ENCODE data around the gene SVIL.
A peak's percentile ranks its signal among the peaks of the same experiment; 100 is the strongest.

SVIL gene

GRCh38 chr10:29600821-29601220 lies 34.0 kb downstream of the SVIL start:
- no peak for DNase-seq (ENCODE audit: low spot score)
- H3K4me3 ChIP-seq: no peak overlapping the region
- TF ChIP-seq CTCF (IDR thresholded peaks at IDR 0.05): no peak
- H3K27ac ChIP-seq: peak overlapping the region in 1 of 2 donors; percentile 86

- Histone ChIP-seq H3K27ac (peak overlapping the region; percentile 73 to 86), H3K4me3 (no peak overlapping the region)
- TF ChIP-seq CTCF (IDR thresholded peaks at IDR 0.05): no peak
- no peak for DNase-seq (ENCODE audit: low spot score)
Observed at GRCh38 chr10:29600067-29600466, 34.7 kb downstream of the SVIL start.

GRCh38 chr10:29598851-29599311 lies 35.9 kb downstream of the SVIL start:
- H3K4me3 ChIP-seq: peak overlapping the region; percentile 0
- no peak for TF ChIP-seq CTCF (IDR thresholded peaks at IDR 0.05)
- DNase-seq (ENCODE audit: low spot score): no peak
- H3K27ac ChIP-seq: peak overlapping the region; percentile 73 to 86

GRCh38 chr10:29596826-29597225 lies 37.9 kb downstream of the SVIL start:
- DNase-seq (ENCODE audit: low spot score): no peak
- H3K4me3 ChIP-seq: no peak overlapping the region
- no peak for TF ChIP-seq CTCF (IDR thresholded peaks at IDR 0.05)
- H3K27ac ChIP-seq: peak overlapping the region in 1 of 2 donors; percentile 86

GRCh38 chr10:29596356-29596755 lies 38.4 kb downstream of the SVIL start:
- no peak overlapping the region for H3K4me3 ChIP-seq
- H3K27ac ChIP-seq: peak overlapping the region in 1 of 2 donors; percentile 45
- no peak for TF ChIP-seq CTCF (IDR thresholded peaks at IDR 0.05)
- DNase-seq (ENCODE audit: low spot score): no peak

- H3K4me3 ChIP-seq: no peak overlapping the region
- DNase-seq (ENCODE audit: low spot score): no peak
- no peak for TF ChIP-seq CTCF (IDR thresholded peaks at IDR 0.05)
- H3K27ac ChIP-seq: peak overlapping the region in 1 of 2 donors; percentile 45
Observed at GRCh38 chr10:29595636-29596225, 39.0 kb downstream of the SVIL start.

- Histone ChIP-seq H3K27ac (peak overlapping the region in 1 of 2 donors; percentile 45), H3K4me3 (no peak overlapping the region)
- no peak for DNase-seq (ENCODE audit: low spot score)
- no peak for TF ChIP-seq CTCF (IDR thresholded peaks at IDR 0.05)
Observed at GRCh38 chr10:29595146-29595545, 39.6 kb downstream of the SVIL start.

All from coronary artery (tissue), 2 donors.